NOMO-1 treated with dmso at 0.1 percent for 144 hours (cell line): ENCODE data around the gene GNPNAT1.
"Not testable (repeated sequence)": the region's sequence is repeated elsewhere in the genome, so short reads cannot be mapped to it uniquely, and the experiment has no call there.

Experiments used
- DNase-seq: peaks from one replicate; lab custom pipeline; 2025; ENCODE audit not compliant: unreplicated experiment; lab: John Stamatoyannopoulos, UW

Gene GNPNAT1

GRCh38 chr14:52790011-52790755, 1.2 kb downstream of the GNPNAT1 start:
- no peak for DNase-seq

GRCh38 chr14:52789118-52789517, 2.3 kb downstream of the GNPNAT1 start:
- DNase-seq = no peak

- DNase-seq = no peak
These were observed 4.5 kb downstream of the GNPNAT1 start for GRCh38 chr14:52786887-52787286.

- no peak for DNase-seq
These were observed 8.2 kb downstream of the GNPNAT1 start for GRCh38 chr14:52783206-52783605.

GRCh38 chr14:52781629-52782028, 9.8 kb downstream of the GNPNAT1 start:
- DNase-seq = no peak

- no peak for DNase-seq
These were observed 10.5 kb downstream of the GNPNAT1 start for GRCh38 chr14:52780893-52781292.

- DNase-seq = no peak
These were observed 12.7 kb downstream of the GNPNAT1 start for GRCh38 chr14:52778702-52779101.

GRCh38 chr14:52776816-52777215, 14.6 kb downstream of the GNPNAT1 start:
- DNase-seq = no peak

- no peak for DNase-seq
These were observed 21.5 kb downstream of the GNPNAT1 start for GRCh38 chr14:52769887-52770286.

GRCh38 chr14:52767058-52767833, 24.2 kb downstream of the GNPNAT1 start:
- no peak for DNase-seq

GRCh38 chr14:52762923-52763322, 28.5 kb downstream of the GNPNAT1 start:
- DNase-seq = not testable (repeated sequence)

- no peak for DNase-seq
These were observed 32.3 kb downstream of the GNPNAT1 start for GRCh38 chr14:52759145-52759544.

- no peak for DNase-seq
These were observed 35.6 kb downstream of the GNPNAT1 start for GRCh38 chr14:52755607-52756316.

- no peak for DNase-seq
These were observed 42.6 kb downstream of the GNPNAT1 start for GRCh38 chr14:52748647-52749292.

- no peak for DNase-seq
These were observed 49.5 kb downstream of the GNPNAT1 start for GRCh38 chr14:52741865-52742264.

GRCh38 chr14:52740751-52741150, 50.7 kb downstream of the GNPNAT1 start:
- no peak for DNase-seq

- no peak for DNase-seq
These were observed 53.0 kb downstream of the GNPNAT1 start for GRCh38 chr14:52738409-52738808.

- DNase-seq = no peak
These were observed 55.4 kb downstream of the GNPNAT1 start for GRCh38 chr14:52735921-52736489.

- no peak for DNase-seq
These were observed 57.6 kb downstream of the GNPNAT1 start for GRCh38 chr14:52733824-52734223.

GRCh38 chr14:52730709-52731111, 60.7 kb downstream of the GNPNAT1 start:
- DNase-seq = no peak
